ENCODE data around the gene ZC3H18.
"Not testable (repeated sequence)": the region's sequence is repeated elsewhere in the genome, so short reads cannot be mapped to it uniquely, and the experiment has no call there.

ZC3H18 gene

GRCh38 chr16:88606148-88606757 lies 36.0 kb downstream of the ZC3H18 start:
- Histone ChIP-seq H3K9ac (ENCODE audit: insufficient read length) (no peak overlapping the region), H3K4me3 (no peak overlapping the region), H3K36me3 (ENCODE audit: insufficient read depth, low read length) (no peaks in the 10 kb centered on the region; the same call in 1 of the 2 replicates), H3K9me3 (ENCODE audit: low read depth, low read length) (no peaks in the 10 kb centered on the region), H3K27ac (no peak overlapping the region)
- DNase-seq (ENCODE audit: low read depth, low spot score) = no peak
- TF ChIP-seq FOXP2 (optimal IDR thresholded peaks at IDR 0.05; ENCODE audit: control extremely low read depth, extremely low read length, insufficient read depth) = no peak

GRCh38 chr16:88608076-88608475 lies 37.9 kb downstream of the ZC3H18 start:
- no peak for DNase-seq (ENCODE audit: low read depth, low spot score)
- Histone ChIP-seq H3K9ac (ENCODE audit: insufficient read length) (no peak overlapping the region), H3K27ac (no peak overlapping the region), H3K4me3 (no peak overlapping the region), H3K36me3 (ENCODE audit: insufficient read depth, low read length) (no peaks in the 10 kb centered on the region; the same call in 1 of the 2 replicates), H3K9me3 (ENCODE audit: low read depth, low read length) (no peaks in the 10 kb centered on the region)
- TF ChIP-seq EZH2 (IDR thresholded peaks at IDR 0.05) (no peak), FOXP2 (optimal IDR thresholded peaks at IDR 0.05; ENCODE audit: control extremely low read depth, extremely low read length, insufficient read depth) (no peak), POLR2AphosphoS5 (IDR thresholded peaks at IDR 0.05; ENCODE audit: borderline replicate concordance, low read depth, low read length) (no peak)

- H3K36me3 ChIP-seq (ENCODE audit: insufficient read depth, low read length); H3K9me3 ChIP-seq (ENCODE audit: low read depth, low read length); H3K4me3 ChIP-seq; H3K27ac ChIP-seq; DNase-seq (ENCODE audit: low read depth, low spot score); H3K9ac ChIP-seq (ENCODE audit: insufficient read length): not testable (repeated sequence)
Observed at GRCh38 chr16:88609426-88609825, 39.2 kb downstream of the ZC3H18 start.

GRCh38 chr16:88610080-88610479 lies 39.9 kb downstream of the ZC3H18 start:
- Histone ChIP-seq H3K36me3 (ENCODE audit: insufficient read depth, low read length) (no peaks in the 10 kb centered on the region; the same call in 1 of the 2 replicates), H3K4me3 (no peak overlapping the region), H3K27ac (no peak overlapping the region), H3K9ac (ENCODE audit: insufficient read length) (no peak overlapping the region), H3K9me3 (ENCODE audit: low read depth, low read length) (no peaks in the 10 kb centered on the region)
- DNase-seq (ENCODE audit: low read depth, low spot score) = no peak
- TF ChIP-seq FOXP2 (optimal IDR thresholded peaks at IDR 0.05; ENCODE audit: control extremely low read depth, extremely low read length, insufficient read depth) (no peak), POLR2AphosphoS5 (IDR thresholded peaks at IDR 0.05; ENCODE audit: borderline replicate concordance, low read depth, low read length) (no peak), EZH2 (IDR thresholded peaks at IDR 0.05) (no peak)

GRCh38 chr16:88610909-88611812 lies 41.0 kb downstream of the ZC3H18 start:
- H3K9me3 ChIP-seq (ENCODE audit: low read depth, low read length) = no peaks in the 10 kb centered on the region
- no peak overlapping the region for H3K9ac ChIP-seq (ENCODE audit: insufficient read length)
- H3K27ac ChIP-seq = no peak overlapping the region
- H3K36me3 ChIP-seq (ENCODE audit: insufficient read depth, low read length) = no peaks in the 10 kb centered on the region; the same call in 1 of the 2 replicates
- H3K4me3 ChIP-seq = no peak overlapping the region
- TF ChIP-seq POLR2AphosphoS5 (IDR thresholded peaks at IDR 0.05; ENCODE audit: borderline replicate concordance, low read depth, low read length) = no peak
- TF ChIP-seq EZH2 (IDR thresholded peaks at IDR 0.05) = no peak
- TF ChIP-seq FOXP2 (optimal IDR thresholded peaks at IDR 0.05; ENCODE audit: control extremely low read depth, extremely low read length, insufficient read depth) = no peak
- DNase-seq (ENCODE audit: low read depth, low spot score) = no peak

GRCh38 chr16:88613293-88613692 lies 43.1 kb downstream of the ZC3H18 start:
- Histone ChIP-seq H3K9ac (ENCODE audit: insufficient read length) (no peak overlapping the region), H3K9me3 (ENCODE audit: low read depth, low read length) (no peaks in the 10 kb centered on the region), H3K36me3 (ENCODE audit: insufficient read depth, low read length) (no peaks in the 10 kb centered on the region; the same call in 1 of the 2 replicates), H3K27ac (no peak overlapping the region), H3K4me3 (no peak overlapping the region)
- DNase-seq (ENCODE audit: low read depth, low spot score) = no peak
- TF ChIP-seq EZH2 (IDR thresholded peaks at IDR 0.05) (no peak), POLR2AphosphoS5 (IDR thresholded peaks at IDR 0.05; ENCODE audit: borderline replicate concordance, low read depth, low read length) (no peak), FOXP2 (optimal IDR thresholded peaks at IDR 0.05; ENCODE audit: control extremely low read depth, extremely low read length, insufficient read depth) (no peak)

GRCh38 chr16:88613911-88614817 lies 44.0 kb downstream of the ZC3H18 start:
- Histone ChIP-seq H3K9me3 (ENCODE audit: low read depth, low read length) (no peaks in the 10 kb centered on the region), H3K27ac (no peak overlapping the region), H3K4me3 (no peak overlapping the region), H3K9ac (ENCODE audit: insufficient read length) (no peak overlapping the region), H3K36me3 (ENCODE audit: insufficient read depth, low read length) (no peaks in the 10 kb centered on the region; the same call in 1 of the 2 replicates)
- TF ChIP-seq EZH2 (IDR thresholded peaks at IDR 0.05) (no peak), POLR2AphosphoS5 (IDR thresholded peaks at IDR 0.05; ENCODE audit: borderline replicate concordance, low read depth, low read length) (no peak), FOXP2 (optimal IDR thresholded peaks at IDR 0.05; ENCODE audit: control extremely low read depth, extremely low read length, insufficient read depth) (no peak)
- no peak for DNase-seq (ENCODE audit: low read depth, low spot score)
